ENCODE data around the gene VAMP5.
A peak's percentile ranks its signal among the peaks of the same experiment; 100 is the strongest.
"Not testable (repeated sequence)": the region's sequence is repeated elsewhere in the genome, so short reads cannot be mapped to it uniquely, and the experiment has no call there.

The VAMP5 gene

DNA sequence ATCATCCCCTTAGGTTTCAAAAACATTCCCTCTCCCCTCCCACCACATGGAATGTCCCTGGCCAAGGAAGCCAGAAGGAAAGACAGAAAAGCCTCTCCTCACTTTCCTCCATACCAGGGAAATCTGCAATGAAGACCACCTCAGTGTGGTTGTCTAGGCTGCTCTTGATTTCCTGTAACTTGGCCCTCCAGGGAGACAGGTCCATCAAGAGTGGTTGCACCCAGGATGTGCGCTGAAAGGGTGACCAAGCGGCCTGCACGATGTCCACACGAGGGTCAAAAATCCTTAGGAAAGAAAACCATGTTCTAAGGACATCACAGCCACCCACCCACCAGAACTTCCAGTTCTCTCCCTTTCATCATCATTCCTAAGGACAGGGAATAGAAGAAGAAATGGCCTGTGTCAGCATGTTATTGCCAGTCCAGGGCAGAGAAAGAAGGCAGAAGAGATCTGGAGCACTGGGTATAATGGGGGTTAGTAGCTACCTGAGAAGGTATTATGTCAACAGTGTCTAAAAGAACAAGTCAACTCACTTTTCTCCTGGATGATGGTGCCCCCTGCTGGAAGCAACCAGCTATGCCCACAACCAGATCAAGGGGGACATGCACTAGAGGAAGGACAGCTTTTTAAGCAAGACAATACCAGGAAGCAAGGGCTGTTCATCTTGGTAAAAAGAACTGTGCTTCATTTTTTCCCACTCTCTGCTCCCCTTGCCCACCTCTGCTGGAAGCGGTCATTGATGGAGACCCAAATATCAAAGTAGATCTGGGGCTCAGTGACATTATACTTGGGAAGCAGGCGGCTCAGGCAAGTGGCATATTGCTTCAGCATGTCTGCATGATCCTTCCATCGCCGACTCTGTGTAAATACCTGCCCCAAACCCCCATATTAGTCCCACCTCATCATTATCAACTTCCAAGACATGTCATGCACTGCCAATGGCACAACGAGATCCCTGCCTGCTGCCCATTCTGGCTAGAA, 32.2 kb upstream of the VAMP5 start:
- peak; percentile 87 for DNase-seq

DNA sequence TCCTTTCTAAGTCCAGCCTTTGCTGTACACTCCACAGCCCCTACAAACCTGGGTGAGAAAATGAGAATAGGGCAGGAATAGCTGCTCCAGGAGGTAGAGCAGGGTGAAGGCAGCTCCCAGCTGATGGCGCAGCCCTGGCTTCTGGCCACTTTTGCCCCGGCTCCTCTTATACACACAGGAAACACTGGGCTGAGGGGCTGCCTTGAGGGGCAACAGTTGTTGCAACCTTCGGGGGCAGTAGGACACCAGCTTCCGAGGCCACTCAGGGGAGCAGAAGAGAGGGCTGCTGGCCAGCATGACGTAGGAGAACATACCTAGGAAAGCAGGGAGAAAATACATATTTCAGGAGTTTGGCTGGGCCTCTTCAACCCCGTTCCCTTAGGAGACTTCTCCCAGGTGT, 31.0 kb upstream of the VAMP5 start:
- DNase-seq: no peak

DNA sequence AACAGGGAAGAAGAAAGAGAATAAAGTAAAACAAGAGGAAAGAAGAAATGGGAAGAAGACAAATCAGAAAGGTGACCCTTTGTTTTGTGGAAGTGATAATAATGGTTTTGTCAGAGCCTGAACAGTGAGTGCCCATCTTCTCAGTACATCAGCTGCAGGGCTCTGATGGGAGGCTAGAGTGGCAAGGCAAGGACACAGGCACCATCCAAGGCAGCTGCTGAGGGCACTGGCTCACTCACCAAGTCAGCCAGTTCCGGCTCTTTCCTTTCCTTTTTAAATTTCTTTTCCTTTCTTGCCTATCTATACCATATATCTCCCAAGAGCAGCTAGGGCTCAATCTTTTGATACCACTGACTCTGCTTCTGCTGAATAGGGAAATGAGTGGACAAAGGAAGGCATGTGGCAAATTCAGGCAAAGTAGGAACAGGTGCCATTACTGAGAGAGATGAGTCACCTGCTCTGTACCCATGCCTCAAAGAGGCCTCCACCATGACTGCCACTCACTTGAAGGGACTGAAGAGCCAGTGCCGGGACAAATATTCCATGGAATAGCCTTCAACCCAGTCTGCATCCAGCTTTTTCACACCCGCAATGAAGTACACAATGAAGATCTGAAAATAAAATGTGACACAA, 29.1 kb upstream of the VAMP5 start:
- no peak for DNase-seq

DNA sequence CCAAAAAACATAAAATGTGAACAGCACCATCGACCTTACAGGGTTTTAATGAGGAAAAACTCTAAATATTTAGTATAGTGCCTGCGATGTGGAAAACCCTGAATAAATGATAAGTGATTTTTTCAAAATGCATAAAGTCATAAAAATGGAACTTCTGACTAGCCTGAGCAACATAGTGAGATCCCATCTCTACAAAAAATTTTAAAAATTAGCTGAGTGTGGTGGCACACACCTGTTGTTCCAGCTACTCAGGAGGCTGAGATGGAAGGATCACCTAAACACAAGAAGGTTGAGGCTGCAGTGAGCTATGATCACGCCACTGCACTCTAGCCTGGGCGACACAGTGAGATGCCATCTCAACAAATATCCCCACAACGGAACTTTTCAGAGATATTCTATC, 27.1 kb upstream of the VAMP5 start:
- no peak for DNase-seq

DNA sequence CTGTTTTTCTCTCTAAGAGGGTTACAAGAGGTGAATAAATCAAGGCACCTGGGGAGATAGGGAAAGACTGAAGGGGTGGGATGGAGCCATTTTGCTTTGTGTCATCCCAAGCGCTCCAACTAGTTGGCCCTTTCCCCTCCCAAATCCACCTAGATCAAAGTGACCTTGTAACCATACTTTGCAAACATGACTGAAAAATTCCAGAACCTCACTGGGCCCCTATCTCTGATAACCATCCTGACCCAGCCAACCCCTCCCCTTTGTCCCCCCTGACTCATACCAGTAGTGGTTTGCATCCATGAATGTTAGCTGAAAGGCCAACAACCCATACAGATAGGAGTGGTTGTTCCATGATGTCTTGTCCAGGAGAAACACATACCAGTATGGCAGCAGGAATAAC, 26.1 kb upstream of the VAMP5 start:
- DNase-seq: no peak

DNA sequence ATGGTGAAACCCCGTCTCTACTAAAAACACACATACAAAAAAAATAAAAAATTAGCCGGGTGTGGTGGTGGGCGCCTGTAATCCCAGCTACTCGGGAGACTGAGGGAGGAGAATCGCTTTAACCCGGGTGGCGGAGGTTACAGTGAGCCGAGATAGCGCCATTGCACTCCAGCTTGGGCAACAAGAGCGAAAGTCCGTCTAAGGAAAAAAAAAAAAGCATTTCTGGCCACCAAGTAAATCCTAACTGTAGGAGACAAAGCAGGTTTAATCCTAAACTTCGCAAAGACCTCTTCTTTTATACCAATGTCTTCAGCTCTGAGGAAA, 23.9 kb upstream of the VAMP5 start:
- not testable (repeated sequence) for DNase-seq

- peak in 1 of 3 donors; percentile 31 for DNase-seq
These were observed 23.4 kb upstream of the VAMP5 start for GRCh38 chr2:85560812-85561279.

DNA sequence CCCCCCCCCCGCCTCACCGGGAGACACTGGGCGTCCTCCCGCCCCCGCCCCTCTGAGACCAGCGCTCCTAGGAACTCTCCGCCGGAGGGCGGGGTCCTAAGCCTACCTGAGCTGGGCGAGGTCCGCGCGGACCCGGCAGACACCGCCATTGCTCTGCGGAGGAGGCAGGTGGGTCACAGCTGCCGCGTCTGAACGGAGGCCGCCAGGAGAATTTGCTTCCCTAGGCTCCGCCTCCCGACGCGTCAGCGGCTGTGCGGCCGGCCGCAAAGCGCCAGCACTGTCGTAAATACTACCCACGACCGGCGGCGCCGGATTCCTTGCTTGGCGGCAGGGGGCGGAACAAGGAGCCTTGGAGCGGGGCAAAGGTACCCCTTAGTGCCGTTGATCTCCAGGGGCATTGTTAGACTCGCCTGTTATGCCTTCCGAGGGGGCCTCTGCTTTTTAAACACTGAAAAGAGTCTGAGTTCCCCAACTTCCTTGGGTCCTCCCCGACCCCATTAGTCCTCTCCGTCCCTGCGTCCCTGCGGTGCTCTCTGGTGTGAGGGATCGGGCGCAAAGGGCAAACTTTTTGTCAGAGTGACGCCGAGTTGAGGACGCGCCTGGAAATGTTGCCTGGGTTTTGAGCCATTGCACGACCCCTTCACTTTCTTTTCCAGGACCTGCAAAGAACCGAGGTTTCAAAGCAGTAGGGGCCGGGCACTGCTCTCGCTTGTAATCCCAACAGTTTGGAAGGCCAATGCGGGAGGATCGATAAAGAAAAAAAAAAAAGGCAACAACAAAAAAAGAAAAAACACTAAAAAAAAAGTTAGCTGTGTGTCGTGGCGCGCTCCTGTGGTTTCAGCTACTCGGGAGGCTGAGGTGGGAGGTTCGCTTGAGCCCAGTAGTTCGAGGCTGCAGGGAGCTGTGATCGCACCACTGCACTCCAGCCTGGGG, 22.7 kb upstream of the VAMP5 start, which contains the start of gene GGCX:
Gene GGCX, minus strand, starts transcription at position 214 of the 933 bp plus-strand sequence. Its CDS starts 65 bp downstream, at position 149.
- peak; percentile 95 to 98 (median 98) for DNase-seq

- peak; percentile 72 to 89 (median 87) for DNase-seq
These were observed 20.1 kb upstream of the VAMP5 start for GRCh38 chr2:85564144-85564563.

- DNase-seq: no peak
These were observed 18.0 kb upstream of the VAMP5 start for GRCh38 chr2:85566265-85566664.

DNA sequence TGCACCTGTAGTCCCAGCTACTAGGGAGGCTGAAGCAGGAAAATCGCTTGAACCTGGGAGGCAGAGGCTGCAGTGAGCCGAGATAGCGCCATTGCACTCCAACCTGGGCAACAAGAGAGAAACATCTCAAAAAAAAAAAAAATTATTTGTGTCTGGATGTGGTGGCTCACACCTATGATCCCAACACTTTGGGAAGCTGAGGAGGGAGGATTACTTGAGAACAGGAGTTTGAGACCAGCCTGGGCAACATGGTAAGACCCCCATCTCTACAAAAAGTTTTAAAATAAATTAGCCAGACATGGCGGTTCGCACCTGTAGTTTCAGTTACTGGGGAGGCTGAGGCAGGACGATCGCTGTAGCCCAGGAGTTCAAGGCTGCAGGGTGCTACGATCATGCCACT, 8.5 kb upstream of the VAMP5 start:
- no peak for DNase-seq

DNA sequence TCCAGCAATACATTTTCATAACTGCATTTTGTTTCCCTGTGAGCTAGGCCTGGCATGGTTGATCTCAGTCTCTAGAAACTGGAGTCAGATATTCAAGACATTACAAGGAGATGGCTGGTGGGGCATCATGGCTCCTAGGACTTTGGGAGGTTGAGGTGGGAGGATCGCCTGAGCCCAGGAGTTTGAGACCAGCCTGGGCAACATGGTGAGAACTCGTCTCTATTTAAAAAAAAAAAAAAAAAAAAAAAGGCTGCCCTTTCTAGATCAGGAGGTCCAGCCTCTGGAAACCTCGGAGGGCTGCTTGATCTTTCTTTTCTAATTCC, 7.2 kb upstream of the VAMP5 start:
- no peak for DNase-seq

GRCh38 chr2:85577386-85578242, 6.6 kb upstream of the VAMP5 start, which contains the start of gene VAMP8:
Gene VAMP8 (plus strand): TSS chr2:85577586. CDS start chr2:85577647, 61 bp downstream.
- DNase-seq: peak; percentile 55 to 72 (median 60)

DNA sequence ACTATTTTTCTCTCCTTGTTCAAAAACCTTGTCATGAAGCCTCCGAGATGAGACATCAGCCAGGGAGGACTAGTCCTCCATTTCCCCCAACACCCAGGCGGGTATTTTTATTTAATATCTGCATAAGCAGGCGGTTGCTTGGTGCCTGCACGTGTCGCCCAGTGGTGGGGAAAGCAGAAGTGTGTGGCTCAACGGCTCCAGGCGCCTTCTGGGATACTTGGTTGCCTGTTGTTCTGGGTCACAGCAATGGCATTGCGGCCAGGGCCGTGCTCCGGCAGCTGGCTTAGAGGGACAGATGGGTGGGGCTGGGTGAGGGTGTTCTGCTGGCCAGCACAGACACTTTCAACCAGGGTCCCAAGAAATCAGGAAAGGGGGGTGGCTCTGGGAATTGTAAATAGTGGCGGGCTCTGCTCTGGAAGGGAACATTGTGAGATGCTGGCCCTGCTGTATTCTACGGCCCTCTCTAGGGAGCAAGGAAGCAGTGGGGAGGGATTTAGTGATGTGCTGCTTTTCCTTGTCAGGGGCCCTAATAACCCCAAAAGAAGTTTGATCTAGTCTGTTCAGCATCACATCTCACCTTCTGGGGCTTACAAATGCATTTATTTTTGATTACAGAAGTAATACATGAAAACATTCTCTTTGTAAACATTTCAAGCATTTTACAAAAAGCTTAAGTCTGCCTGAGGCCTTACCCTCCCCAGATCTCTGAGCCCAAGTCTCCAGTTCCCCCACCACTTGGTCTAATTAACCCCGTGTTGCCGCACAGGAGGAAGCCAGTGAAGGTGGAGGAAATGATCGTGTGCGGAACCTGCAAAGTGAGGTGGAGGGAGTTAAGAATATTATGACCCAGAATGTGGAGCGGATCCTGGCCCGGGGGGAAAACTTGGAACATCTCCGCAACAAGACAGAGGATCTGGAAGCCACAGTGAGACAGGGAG, 5.7 kb upstream of the VAMP5 start:
- peak; percentile 73 to 82 (median 81) for DNase-seq

DNA sequence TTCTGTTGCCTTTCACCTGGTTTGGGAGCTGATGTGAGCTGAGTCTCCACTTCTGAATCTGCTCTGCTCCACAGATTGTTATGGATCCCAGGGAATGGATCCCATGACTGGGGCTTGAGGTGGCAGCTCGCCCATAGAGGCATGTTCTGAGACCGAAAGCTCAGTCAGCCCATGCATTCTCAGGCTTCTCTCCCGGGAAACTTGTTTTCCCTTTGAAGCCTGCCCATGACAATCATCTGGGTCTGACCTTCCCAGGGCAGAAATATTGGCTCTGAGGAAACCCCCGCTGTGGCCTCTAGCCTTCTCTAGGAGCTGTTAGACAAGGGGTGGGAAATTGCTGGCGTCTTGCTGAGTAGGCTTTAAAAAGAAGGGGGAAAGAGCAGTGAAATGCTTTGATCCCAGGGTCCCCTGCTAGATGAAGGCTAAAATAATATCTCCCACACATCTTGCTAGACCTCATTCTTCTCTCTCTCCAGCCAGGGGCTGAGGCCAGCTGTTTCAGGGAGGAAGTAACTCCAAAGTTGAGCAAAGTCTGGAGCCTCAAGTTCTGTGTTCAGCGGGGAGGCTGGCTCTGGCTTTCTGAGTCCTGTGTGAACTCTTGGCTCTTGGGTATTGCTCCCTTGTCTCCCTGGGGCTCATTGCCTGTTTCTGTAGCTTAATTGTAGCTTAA, 4.8 kb upstream of the VAMP5 start:
- DNase-seq: peak; percentile 70 to 72 (median 71)

- DNase-seq: no peak
These were observed 4.0 kb upstream of the VAMP5 start for GRCh38 chr2:85580206-85580605.

DNA sequence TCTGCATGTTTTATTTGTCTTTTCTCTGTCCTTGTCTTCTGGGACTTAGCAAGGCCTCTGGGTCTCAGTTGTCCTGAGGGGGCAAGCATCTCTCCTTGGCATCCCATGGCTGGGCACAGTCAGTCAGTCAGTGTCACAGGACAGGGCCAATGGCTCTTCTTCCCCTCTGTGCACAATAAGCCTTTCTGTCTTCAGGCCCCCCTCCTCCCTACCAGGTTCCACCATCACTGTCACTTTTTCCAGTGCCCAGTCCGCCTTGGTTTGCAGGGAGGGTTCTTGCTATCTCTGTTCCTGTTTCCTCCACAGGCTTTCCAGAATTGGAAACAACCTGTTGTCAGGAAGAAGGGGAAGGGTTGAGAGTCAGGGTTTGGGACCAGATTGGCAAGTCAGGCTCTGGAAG, 1.7 kb upstream of the VAMP5 start:
- peak in 1 of 3 donors; percentile 45 for DNase-seq

GRCh38 chr2:85583667-85584353, 421 bp upstream of the VAMP5 start:
- no peak for DNase-seq
